Activated naive CD4-positive, alpha-beta T cell treated with anti-CD3 and anti-CD28 coated beads, Interleukin-2, amount 10 ng/mL, durations not matched to agents 7 days and 5 days (primary cell): ENCODE results near the gene MRPL27.
"Not testable (repeated sequence)": the region's sequence is repeated elsewhere in the genome, so short reads cannot be mapped to it uniquely, and the experiment has no call there.

ENCODE experiments used
- CTCF ChIA-PET: fragments of 350-600 bp; sonication (Branson Sonifier 250); formaldehyde crosslinking; loops from one replicate; lab custom pipeline; 2021; ENCODE audit warnings: antibody characterized with exemption; lab: Charles Lee
- DNase-seq: peaks from one replicate; pipeline ENCODE4 v3.0.0-alpha.2; 2020
- H3K27ac Mint-ChIP-seq: one replicate; pipeline ENCODE4 v1.8.0; 2021; ENCODE audit warnings: mild to moderate bottlenecking, moderate library complexity, mixed read lengths
- H3K27me3 Mint-ChIP-seq: one replicate; pipeline ENCODE4 v1.8.0; 2021; ENCODE audit warnings: mild to moderate bottlenecking, mixed read lengths
- H3K36me3 Mint-ChIP-seq: one replicate; pipeline ENCODE4 v1.8.0; 2021; ENCODE audit warnings: mixed read lengths
- H3K4me1 Mint-ChIP-seq: one replicate; pipeline ENCODE4 v1.8.0; 2021; ENCODE audit warnings: mixed read lengths
- H3K4me3 Mint-ChIP-seq: one replicate; pipeline ENCODE4 v1.8.0; 2021; ENCODE audit warnings: mild to moderate bottlenecking, moderate library complexity, mixed read lengths
- H3K9me3 Mint-ChIP-seq: one replicate; pipeline ENCODE4 v1.8.0; 2021; ENCODE audit warnings: mixed read lengths

MRPL27 gene

GRCh38 chr17:50339381-50339780 is 33.6 kb downstream of the MRPL27 start:
- Mint-ChIP-seq H3K27me3 (peaks cover 27% of the 10 kb centered on the region), H3K36me3 (no peaks in the 10 kb centered on the region), H3K9me3 (peaks cover 3% of the 10 kb centered on the region), H3K27ac (no peak overlapping the region), H3K4me1 (peaks cover under 1% of the 10 kb centered on the region), H3K4me3 (no peak overlapping the region)
- DNase-seq: no peak
- CTCF ChIA-PET: interaction anchor here (1.3 kb wide), 1 partner anchor 18 kb away, joined by 3 read pairs; no protein-coding TSS in a partner anchor

GRCh38 chr17:50338645-50339044 is 34.3 kb downstream of the MRPL27 start:
- Mint-ChIP-seq H3K4me3 (no peak overlapping the region), H3K27me3 (peaks cover 32% of the 10 kb centered on the region), H3K4me1 (peaks cover 7% of the 10 kb centered on the region), H3K9me3 (peaks cover 3% of the 10 kb centered on the region), H3K36me3 (no peaks in the 10 kb centered on the region), H3K27ac (no peak overlapping the region)
- DNase-seq: no peak
- CTCF ChIA-PET: interaction anchor here (1.0 kb wide), 1 partner anchor 42 kb away, joined by 4 read pairs; no protein-coding TSS in a partner anchor

- CTCF ChIA-PET: interaction anchor here (1.0 kb wide), 1 partner anchor 41 kb away, joined by 4 read pairs; no protein-coding TSS in a partner anchor
- Mint-ChIP-seq H3K9me3 (peaks cover 3% of the 10 kb centered on the region), H3K4me1 (peaks cover 10% of the 10 kb centered on the region), H3K27ac (no peak overlapping the region), H3K27me3 (peaks cover 37% of the 10 kb centered on the region), H3K36me3 (no peaks in the 10 kb centered on the region), H3K4me3 (no peak overlapping the region)
- no peak for DNase-seq
Observed at GRCh38 chr17:50337956-50338355, 35.0 kb downstream of the MRPL27 start.

- H3K4me3 Mint-ChIP-seq, DNase-seq, H3K9me3 Mint-ChIP-seq, H3K36me3 Mint-ChIP-seq, H3K27ac Mint-ChIP-seq: not testable (repeated sequence)
- CTCF ChIA-PET: interaction anchor here (0.6 to 3.0 kb wide), 9 partner anchors 15 to 216 kb away, joined by 3 to 14 read pairs (median 3); partner anchors contain the start of gene COL1A1
- H3K27me3 Mint-ChIP-seq: peaks cover 33% of the 10 kb centered on the region
- peaks cover 13% of the 10 kb centered on the region for H3K4me1 Mint-ChIP-seq
Observed at GRCh38 chr17:50333291-50334057, 39.5 kb downstream of the MRPL27 start.

GRCh38 chr17:50332196-50332595 is 40.8 kb downstream of the MRPL27 start:
- Mint-ChIP-seq H3K27me3 (peaks cover 33% of the 10 kb centered on the region), H3K27ac (no peak overlapping the region), H3K4me3 (no peak overlapping the region), H3K9me3 (no peaks in the 10 kb centered on the region), H3K36me3 (no peaks in the 10 kb centered on the region), H3K4me1 (peaks cover 13% of the 10 kb centered on the region)
- DNase-seq: no peak
- CTCF ChIA-PET: interaction anchor here (0.8 to 3.0 kb wide), 2 partner anchors 10 to 131 kb away, joined by 3 to 14 read pairs; partner anchors contain the start of gene COL1A1

- Mint-ChIP-seq H3K27me3 (peaks cover 36% of the 10 kb centered on the region), H3K4me3 (no peak overlapping the region), H3K27ac (no peak overlapping the region), H3K4me1 (peaks cover 13% of the 10 kb centered on the region), H3K9me3 (no peaks in the 10 kb centered on the region), H3K36me3 (no peaks in the 10 kb centered on the region)
- CTCF ChIA-PET: interaction anchor here (0.6 to 0.8 kb wide), 3 partner anchors 15 to 131 kb away, joined by 3 read pairs; no protein-coding TSS in a partner anchor
- DNase-seq: no peak
Observed at GRCh38 chr17:50331085-50331791, 41.7 kb downstream of the MRPL27 start.

- Mint-ChIP-seq H3K27me3 (peaks cover 41% of the 10 kb centered on the region), H3K4me3 (no peak overlapping the region), H3K4me1 (peaks cover 13% of the 10 kb centered on the region), H3K36me3 (no peaks in the 10 kb centered on the region), H3K27ac (no peak overlapping the region), H3K9me3 (no peaks in the 10 kb centered on the region)
- CTCF ChIA-PET: interaction anchor here (0.8 kb wide), 2 partner anchors 55 to 130 kb away, joined by 3 read pairs; no protein-coding TSS in a partner anchor
- DNase-seq: no peak
Observed at GRCh38 chr17:50330151-50330775, 42.7 kb downstream of the MRPL27 start.

- no peak for DNase-seq
- peaks cover 13% of the 10 kb centered on the region for H3K4me1 Mint-ChIP-seq
- no peak overlapping the region for H3K4me3 Mint-ChIP-seq
- H3K27me3 Mint-ChIP-seq: peaks cover 39% of the 10 kb centered on the region
- H3K9me3 Mint-ChIP-seq: no peaks in the 10 kb centered on the region
- CTCF ChIA-PET: no interaction called here
- no peaks in the 10 kb centered on the region for H3K36me3 Mint-ChIP-seq
- no peak overlapping the region for H3K27ac Mint-ChIP-seq
Observed at GRCh38 chr17:50329716-50330115, 43.3 kb downstream of the MRPL27 start.

GRCh38 chr17:50328363-50329325 is 44.3 kb downstream of the MRPL27 start:
- DNase-seq: no peak
- H3K27me3 Mint-ChIP-seq: peaks cover 31% of the 10 kb centered on the region

GRCh38 chr17:50326831-50327364 is 46.1 kb downstream of the MRPL27 start:
- H3K27ac Mint-ChIP-seq: no peak overlapping the region
- CTCF ChIA-PET: no interaction called here
- H3K9me3 Mint-ChIP-seq: no peaks in the 10 kb centered on the region
- H3K27me3 Mint-ChIP-seq: peaks cover 14% of the 10 kb centered on the region
- no peak overlapping the region for H3K4me3 Mint-ChIP-seq
- H3K4me1 Mint-ChIP-seq: no peaks in the 10 kb centered on the region
- H3K36me3 Mint-ChIP-seq: no peaks in the 10 kb centered on the region
- DNase-seq: no peak

More at GRCh38 chr17:50328363-50329325, 44.3 kb downstream of the MRPL27 start:
- H3K27ac Mint-ChIP-seq: no peak overlapping the region
- no peaks in the 10 kb centered on the region for H3K36me3 Mint-ChIP-seq
- CTCF ChIA-PET: no interaction called here
- H3K4me3 Mint-ChIP-seq: no peak overlapping the region
- H3K4me1 Mint-ChIP-seq: peaks cover 6% of the 10 kb centered on the region
- H3K9me3 Mint-ChIP-seq: no peaks in the 10 kb centered on the region

GRCh38 chr17:50325906-50326305 is 47.1 kb downstream of the MRPL27 start:
- Mint-ChIP-seq H3K9me3 (no peaks in the 10 kb centered on the region), H3K27ac (no peak overlapping the region), H3K27me3 (peaks cover 12% of the 10 kb centered on the region), H3K4me1 (no peaks in the 10 kb centered on the region), H3K4me3 (no peak overlapping the region), H3K36me3 (no peaks in the 10 kb centered on the region)
- DNase-seq: no peak
- CTCF ChIA-PET: no interaction called here

- H3K4me1 Mint-ChIP-seq: no peaks in the 10 kb centered on the region
- no peak overlapping the region for H3K27ac Mint-ChIP-seq
- H3K27me3 Mint-ChIP-seq: peaks cover 18% of the 10 kb centered on the region
- H3K36me3 Mint-ChIP-seq: no peaks in the 10 kb centered on the region
- H3K4me3 Mint-ChIP-seq: no peak overlapping the region
- no peak for DNase-seq
- H3K9me3 Mint-ChIP-seq: no peaks in the 10 kb centered on the region
- CTCF ChIA-PET: interaction anchor here (1.0 kb wide), 1 partner anchor 17 kb away, joined by 3 read pairs; no protein-coding TSS in a partner anchor
Observed at GRCh38 chr17:50323060-50323459, 49.9 kb downstream of the MRPL27 start.

GRCh38 chr17:50322271-50322670 is 50.7 kb downstream of the MRPL27 start:
- Mint-ChIP-seq H3K27ac (no peak overlapping the region), H3K27me3 (peaks cover 18% of the 10 kb centered on the region), H3K4me1 (no peaks in the 10 kb centered on the region), H3K9me3 (no peaks in the 10 kb centered on the region), H3K36me3 (no peaks in the 10 kb centered on the region), H3K4me3 (no peak overlapping the region)
- CTCF ChIA-PET: no interaction called here
- DNase-seq: no peak
